GM12874 (cell line): ENCODE data around the gene SLC30A5.

Experiments used
- TF ChIP-seq, protein P1 (sequence below): IDR thresholded peaks from 2 replicates; pipeline ENCODE4 v1.5.1; 2011; ENCODE audit warnings: low read depth, mild to moderate bottlenecking, control low read depth, low read length, moderate library complexity; ENCODE audit not compliant: insufficient read depth

The SLC30A5 gene

GRCh38 chr5:69138766-69139165, 45.0 kb downstream of the SLC30A5 start:
- TF ChIP-seq, protein P1, sequence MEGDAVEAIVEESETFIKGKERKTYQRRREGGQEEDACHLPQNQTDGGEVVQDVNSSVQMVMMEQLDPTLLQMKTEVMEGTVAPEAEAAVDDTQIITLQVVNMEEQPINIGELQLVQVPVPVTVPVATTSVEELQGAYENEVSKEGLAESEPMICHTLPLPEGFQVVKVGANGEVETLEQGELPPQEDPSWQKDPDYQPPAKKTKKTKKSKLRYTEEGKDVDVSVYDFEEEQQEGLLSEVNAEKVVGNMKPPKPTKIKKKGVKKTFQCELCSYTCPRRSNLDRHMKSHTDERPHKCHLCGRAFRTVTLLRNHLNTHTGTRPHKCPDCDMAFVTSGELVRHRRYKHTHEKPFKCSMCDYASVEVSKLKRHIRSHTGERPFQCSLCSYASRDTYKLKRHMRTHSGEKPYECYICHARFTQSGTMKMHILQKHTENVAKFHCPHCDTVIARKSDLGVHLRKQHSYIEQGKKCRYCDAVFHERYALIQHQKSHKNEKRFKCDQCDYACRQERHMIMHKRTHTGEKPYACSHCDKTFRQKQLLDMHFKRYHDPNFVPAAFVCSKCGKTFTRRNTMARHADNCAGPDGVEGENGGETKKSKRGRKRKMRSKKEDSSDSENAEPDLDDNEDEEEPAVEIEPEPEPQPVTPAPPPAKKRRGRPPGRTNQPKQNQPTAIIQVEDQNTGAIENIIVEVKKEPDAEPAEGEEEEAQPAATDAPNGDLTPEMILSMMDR: no peak

- TF ChIP-seq, protein P1: no peak
These were observed 47.0 kb downstream of the SLC30A5 start for GRCh38 chr5:69140827-69141226.

- TF ChIP-seq, protein P1: no peak
These were observed 55.3 kb downstream of the SLC30A5 start for GRCh38 chr5:69148981-69149675.

- TF ChIP-seq, protein P1: no peak
These were observed 55.8 kb downstream of the SLC30A5 start for GRCh38 chr5:69149676-69150010.

GRCh38 chr5:69152731-69153130, 58.9 kb downstream of the SLC30A5 start:
- TF ChIP-seq, protein P1: no peak

- TF ChIP-seq, protein P1: no peak
These were observed 62.6 kb downstream of the SLC30A5 start for GRCh38 chr5:69156456-69156855.

DNA sequence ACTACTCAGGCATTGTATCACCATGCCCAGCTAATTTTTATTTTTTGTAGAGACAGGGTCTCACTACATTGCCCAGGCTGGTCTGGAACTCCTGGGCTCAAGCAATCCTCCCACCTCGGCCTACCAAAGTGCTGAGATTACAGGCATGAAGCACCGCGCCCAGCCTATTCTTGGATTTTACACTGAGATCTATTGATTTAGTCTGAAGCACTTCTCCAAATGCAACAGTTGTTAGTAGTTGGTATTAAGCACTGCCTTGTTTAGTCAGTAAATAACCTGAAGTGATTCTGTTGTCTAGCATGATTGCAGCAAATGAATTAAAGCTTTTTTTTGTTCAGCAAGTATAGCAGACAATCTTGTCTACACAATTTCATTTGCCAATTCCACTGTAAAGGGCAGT, 64.2 kb downstream of the SLC30A5 start:
- TF ChIP-seq, protein P1: no peak

DNA sequence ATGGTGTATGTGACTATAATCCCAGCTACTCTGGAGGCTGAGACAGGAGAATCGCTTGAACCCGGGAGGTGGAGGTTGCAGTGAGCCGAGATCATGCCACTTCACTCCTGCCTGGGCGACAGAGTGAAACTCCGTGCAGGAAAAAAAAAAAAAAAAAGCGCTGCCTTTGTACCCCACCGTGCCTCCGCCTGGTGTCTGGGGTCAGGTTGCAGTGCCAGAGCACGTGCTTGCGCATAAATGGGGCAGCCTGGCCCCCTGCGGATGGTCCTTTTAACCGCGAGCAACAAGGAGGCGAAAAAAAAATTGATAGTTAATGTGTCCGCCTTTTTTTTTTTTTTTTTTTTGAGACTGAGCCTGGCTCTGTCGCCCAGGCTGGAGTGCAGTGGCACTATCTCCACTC, 66.8 kb downstream of the SLC30A5 start:
- TF ChIP-seq, protein P1: no peak
